HPDE6-E6E7 (cell line): ENCODE measurements around the gene OAS1.

Experiments used
- DNase-seq: peaks from one replicate; pipeline ENCODE4 v3.0.0; 2011; ENCODE audit warnings: missing footprints; ENCODE audit errors: extremely low spot score

The OAS1 gene

GRCh38 chr12:112906712-112907414 lies at the start of gene OAS1:
Gene OAS1, plus strand, starts transcription at chr12:112906962. Its CDS starts 78 bp downstream, at chr12:112907040.
- peak; percentile 87 for DNase-seq

- no peak for DNase-seq
Observed at GRCh38 chr12:112859291-112859690, 47.5 kb upstream of the OAS1 start.

- DNase-seq: no peak
Observed at GRCh38 chr12:112860181-112860580, 46.6 kb upstream of the OAS1 start.

DNA sequence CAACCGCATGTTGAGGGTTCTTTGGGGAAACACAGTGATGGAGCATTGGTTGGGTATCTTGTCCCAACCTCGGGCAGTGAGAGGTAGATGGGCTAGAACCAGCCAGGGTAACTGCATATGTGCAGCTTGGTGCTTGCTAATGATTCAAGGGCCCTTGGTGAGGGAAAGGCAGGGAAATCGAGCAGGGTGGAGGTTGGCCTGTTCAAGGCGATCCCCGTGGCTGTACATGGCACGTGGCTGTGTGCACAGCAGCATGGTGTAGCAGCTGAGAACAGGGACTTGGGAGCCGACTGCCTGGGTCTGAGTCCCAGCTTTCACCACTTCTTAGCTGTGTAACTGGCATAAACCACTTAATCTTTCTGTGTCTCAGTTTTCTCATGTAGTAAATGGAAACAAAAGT lies 45.5 kb upstream of the OAS1 start:
- DNase-seq: no peak

GRCh38 chr12:112862636-112863290 lies 44.0 kb upstream of the OAS1 start:
- no peak for DNase-seq

DNA sequence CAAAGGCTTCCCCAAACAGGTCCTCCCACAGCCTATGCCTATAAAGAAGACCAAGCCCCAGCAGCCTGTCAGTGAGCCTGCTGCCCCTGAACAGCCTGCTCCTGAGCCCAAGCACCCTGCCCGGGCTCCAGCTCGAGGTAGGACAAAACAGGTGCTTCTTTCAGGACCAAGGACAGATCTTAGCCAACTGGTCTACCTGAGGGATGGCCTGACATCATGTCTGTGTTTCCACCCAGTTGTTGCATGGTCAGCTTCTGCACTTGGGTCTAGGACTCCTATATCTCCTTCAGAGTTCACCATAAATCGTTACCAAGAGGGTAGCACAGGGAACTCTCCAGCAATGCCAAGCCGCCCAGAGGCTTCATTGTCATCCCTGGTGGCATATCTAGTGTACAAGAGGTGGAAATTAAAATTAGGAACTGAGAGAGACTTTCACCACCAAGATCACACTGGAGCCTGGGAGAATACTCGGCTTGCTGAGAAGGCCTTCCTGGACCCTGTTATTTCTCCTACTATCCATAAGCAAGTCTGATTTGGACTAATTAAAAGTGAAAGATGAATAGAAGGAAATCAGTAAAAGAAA lies 38.2 kb upstream of the OAS1 start:
- DNase-seq: peak; percentile 27

DNA sequence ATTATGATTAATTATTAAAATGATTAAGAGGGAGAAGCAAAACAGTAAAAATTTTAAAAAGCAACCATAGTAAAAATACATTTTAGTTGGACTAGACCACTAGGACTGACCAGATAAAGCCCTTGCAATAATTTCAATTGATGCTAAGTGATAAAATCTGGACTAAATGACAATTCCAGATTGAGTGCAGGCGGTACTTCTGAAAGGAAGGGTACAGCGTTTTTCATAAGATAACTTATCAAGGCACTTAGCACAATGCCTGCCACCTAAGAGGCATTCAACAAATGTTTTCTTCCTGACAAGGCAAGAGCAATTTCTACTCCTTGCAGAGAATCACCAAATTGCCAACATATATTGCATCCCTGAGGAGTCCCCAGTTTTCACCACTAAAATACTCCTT lies 37.7 kb upstream of the OAS1 start:
- no peak for DNase-seq

DNA sequence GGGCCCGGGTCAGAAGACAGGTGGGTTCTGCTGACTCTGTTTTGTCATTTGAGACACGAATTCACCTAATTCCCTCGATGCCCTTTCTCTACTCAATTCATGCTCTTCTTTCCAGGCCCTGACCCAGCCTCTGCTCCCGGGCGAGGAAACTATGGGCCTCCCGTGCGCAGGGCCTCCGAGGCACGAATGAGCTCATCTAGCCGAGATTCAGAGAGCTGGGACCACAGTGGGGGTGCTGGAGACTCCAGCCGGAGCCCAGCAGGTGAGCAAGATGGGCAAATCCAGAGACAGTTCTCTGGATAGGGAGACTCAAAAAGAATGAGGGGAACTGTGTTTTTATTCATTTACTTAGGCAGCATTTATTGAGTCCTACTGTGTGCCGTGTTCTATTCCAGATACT lies 37.0 kb upstream of the OAS1 start:
- DNase-seq: no peak

DNA sequence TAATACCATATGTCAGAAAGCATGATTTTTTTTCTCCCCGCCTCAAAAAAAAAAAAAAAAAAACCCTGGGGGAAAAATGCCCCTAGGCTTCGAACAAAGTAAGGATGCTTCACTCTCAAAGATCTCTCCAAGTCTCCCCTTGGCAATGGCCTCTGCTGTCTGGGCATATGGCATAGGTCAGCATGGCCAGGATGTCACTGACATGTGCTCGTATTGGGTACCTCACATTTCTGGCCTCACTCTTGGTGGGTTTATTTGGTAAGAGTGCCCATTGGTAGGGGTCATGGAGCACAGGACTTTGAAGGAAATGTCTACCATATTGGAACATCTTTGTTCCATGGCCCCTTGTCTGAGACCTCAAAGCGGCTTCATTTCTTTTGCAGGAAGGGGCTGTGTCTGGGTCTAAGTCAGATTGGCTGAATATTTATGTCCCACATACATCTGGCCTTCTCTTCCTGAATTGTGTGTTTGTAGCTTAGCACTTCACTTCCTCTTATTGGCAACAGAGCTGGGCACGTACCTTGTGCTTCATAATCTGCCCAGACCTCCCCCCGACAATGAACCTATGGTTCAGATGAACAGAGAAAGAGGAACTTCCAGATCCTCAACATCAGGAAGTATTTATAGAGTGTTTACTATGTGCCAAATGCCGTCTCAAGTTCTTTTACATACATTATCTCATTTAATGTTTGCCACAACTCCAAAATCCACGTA lies 36.3 kb upstream of the OAS1 start:
- no peak for DNase-seq

DNA sequence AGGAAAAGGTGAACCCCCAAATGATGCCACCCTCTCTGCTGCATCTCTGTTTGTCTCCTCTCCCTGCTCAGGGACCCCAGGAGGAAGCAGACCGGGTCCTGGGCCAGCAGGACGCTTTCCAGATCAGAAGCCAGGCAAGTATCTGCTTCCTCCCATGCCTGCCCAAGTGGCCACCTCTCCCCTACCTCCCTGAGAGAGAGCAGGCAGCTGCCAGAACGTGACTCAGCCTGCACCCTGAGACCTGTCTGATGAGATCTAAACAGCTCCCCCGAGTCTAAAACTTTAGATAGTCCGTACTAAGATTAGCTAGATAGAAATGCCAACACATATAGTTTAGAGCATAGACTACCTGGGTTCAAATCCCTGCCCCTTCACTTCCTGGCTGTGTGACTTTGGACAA lies 31.2 kb upstream of the OAS1 start:
- peak; percentile 15 for DNase-seq

- no peak for DNase-seq
Observed at GRCh38 chr12:112876506-112876905, 30.3 kb upstream of the OAS1 start.

- no peak for DNase-seq
Observed at GRCh38 chr12:112877006-112877405, 29.8 kb upstream of the OAS1 start.

DNA sequence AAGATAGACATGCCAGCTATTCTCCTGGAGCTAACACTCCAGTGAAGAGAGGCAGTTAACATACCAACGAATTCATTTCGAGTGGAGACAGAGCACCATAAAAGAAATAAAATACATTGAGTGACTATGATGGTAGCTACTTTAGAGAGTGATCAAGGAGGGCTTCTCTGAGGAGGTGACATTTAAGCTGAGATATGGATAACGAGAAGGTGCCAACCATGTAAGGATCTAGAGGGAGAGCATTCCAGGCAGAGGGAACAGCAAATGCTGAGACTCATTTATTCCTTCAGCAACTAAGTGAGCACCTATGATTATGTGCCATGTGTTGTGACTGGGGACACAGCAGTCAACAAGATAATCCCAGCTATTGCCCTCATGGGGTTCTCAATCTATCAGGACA lies 28.3 kb upstream of the OAS1 start:
- DNase-seq: no peak

DNA sequence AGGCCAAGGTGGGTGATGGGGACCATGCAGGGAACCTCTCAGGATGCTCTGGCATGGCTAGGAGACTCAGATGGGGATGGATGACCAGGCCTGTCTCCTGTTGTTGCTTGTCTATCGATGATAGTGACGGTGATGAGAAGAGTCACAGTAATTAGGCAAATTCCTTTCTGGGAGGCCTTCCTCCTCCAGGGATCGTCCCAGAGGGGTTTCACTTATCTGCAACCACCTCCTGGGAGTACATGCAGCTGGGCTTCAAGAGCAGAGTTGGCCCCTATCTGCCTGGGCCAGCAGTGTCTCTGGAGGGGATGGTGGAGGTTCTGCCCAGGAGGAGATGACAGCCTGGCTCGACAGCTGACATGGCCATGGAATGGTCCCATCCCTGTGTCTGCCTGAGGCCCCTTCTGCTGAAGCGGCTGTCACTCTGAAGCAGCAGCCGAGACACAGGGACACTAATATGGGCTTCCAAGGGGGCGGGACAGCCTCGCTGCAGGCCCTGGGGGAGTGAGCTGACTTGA lies 27.5 kb upstream of the OAS1 start:
- no peak for DNase-seq

DNA sequence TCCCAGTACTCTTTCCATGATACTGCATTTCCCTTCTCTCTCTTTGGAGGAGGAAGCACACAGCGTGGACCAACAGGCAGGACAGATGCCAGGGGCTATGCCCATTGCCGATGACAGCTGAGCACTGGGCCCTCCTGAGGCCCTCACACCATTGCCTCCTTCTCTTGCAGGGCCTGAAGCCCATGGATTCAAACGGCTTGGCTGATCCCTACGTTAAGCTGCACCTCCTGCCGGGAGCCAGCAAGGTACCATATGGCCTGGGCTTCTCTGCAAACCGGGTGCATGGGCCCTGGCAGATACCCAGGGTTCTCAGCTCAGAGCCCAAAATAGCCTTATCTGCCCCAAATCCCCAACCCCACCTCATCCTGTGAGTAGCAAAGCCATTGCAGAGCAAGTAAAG lies 25.2 kb upstream of the OAS1 start:
- no peak for DNase-seq

GRCh38 chr12:112885236-112885635 lies 21.5 kb upstream of the OAS1 start:
- no peak for DNase-seq

- no peak for DNase-seq
Observed at GRCh38 chr12:112887550-112887949, 19.2 kb upstream of the OAS1 start.

DNA sequence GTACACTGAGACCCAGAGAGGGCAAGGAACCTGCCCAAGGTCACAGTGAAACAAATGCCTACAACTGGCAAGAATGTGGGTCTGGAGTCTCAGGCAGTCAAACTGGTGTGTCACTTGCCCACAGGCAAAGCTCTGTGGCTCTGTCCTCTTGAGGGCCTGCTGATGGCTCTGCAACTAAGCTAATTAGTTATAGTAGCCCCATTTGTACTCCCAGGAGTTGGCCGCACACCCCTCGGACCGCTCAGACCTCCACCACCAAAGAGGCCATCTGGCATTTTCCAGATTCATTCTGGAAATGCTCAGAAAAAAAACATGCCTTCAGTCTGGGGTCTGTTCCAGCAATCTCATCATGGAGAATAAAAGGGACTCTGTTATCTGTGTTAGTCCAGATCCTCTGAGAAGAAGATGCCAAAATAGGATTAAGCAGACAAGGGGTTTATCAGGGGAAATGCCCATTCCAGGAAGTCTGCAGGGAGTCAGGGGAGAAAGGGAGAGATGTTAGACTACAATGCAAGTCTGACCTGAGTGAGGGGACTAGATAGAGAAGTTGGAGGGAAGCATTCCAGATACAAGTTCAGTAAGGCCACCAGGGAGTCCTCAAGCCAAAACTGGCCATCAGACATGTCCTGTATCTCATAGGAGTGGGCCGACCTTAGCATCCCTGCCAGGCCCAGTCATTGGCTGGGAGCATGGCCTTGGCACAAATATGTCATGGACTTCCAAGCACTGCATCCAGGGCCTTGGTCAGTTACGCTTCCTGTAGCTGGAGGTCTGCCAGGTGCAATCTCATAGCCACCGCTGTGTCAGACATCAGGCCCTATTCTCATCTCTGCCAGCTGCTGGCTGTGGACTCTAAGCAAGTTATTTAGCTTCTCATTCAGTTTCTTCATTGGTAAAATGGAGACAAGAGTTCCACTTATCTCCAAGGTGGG lies 15.4 kb upstream of the OAS1 start:
- DNase-seq: no peak

- DNase-seq: no peak
Observed at GRCh38 chr12:112892856-112893255, 13.9 kb upstream of the OAS1 start.

- DNase-seq: no peak
Observed at GRCh38 chr12:112894128-112894527, 12.6 kb upstream of the OAS1 start.

DNA sequence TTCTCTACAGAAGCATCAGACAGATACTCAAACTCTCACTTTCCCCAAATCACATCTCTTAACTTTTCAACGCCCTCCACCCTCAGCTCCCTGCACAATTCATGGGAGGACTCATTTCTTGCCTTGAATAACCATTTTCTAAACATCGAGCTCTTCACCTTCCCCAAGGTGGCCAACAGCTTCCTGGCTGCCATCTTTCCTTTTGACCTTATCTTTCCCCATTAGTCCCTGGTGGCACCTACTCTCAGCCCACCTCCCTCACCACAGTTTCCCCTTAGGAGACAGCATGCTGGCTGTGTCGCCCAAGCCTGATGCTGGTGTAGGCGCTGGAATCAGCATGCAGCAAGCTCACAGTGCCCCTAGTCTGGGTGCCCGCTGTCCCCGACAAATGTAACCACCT lies 8.4 kb upstream of the OAS1 start:
- DNase-seq: no peak
